ENCODE data around the gene PSME4.
"Not testable (repeated sequence)": the region's sequence is repeated elsewhere in the genome, so short reads cannot be mapped to it uniquely, and the experiment has no call there.

Gene PSME4

DNA sequence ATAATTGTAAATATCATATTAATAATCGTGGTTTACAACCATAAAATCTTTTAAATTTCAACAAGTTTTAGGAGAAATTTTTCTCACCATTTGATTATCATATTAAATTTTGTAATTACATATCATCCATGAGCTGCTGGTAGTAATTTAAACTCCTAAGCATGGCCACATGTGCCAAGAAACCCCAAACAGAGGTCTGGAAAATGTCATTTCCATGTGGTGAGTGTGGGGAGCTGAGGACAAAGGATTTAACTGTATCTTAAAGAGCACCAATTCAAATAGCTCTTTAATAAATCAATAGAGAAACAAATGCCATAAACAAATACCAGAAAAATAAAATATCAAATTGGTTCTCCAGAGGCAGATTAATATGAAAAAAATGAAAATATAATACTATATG is 26.3 kb downstream of the PSME4 start:
- POLR2A ChIA-PET, result no interaction called here
- DNase-seq (ENCODE audit: extremely low spot score), result no peak
- TF ChIP-seq, protein P1, sequence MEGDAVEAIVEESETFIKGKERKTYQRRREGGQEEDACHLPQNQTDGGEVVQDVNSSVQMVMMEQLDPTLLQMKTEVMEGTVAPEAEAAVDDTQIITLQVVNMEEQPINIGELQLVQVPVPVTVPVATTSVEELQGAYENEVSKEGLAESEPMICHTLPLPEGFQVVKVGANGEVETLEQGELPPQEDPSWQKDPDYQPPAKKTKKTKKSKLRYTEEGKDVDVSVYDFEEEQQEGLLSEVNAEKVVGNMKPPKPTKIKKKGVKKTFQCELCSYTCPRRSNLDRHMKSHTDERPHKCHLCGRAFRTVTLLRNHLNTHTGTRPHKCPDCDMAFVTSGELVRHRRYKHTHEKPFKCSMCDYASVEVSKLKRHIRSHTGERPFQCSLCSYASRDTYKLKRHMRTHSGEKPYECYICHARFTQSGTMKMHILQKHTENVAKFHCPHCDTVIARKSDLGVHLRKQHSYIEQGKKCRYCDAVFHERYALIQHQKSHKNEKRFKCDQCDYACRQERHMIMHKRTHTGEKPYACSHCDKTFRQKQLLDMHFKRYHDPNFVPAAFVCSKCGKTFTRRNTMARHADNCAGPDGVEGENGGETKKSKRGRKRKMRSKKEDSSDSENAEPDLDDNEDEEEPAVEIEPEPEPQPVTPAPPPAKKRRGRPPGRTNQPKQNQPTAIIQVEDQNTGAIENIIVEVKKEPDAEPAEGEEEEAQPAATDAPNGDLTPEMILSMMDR (IDR thresholded peaks at IDR 0.05; ENCODE audit: control extremely low read depth, extremely low read depth, low read depth, missing control alignments), result no peak
- CTCF ChIA-PET, result interaction anchor here (0.9 to 2.1 kb wide), 6 partner anchors 10 to 19 kb away, joined by 3 to 7 read pairs (median 6); no protein-coding TSS in a partner anchor

DNA sequence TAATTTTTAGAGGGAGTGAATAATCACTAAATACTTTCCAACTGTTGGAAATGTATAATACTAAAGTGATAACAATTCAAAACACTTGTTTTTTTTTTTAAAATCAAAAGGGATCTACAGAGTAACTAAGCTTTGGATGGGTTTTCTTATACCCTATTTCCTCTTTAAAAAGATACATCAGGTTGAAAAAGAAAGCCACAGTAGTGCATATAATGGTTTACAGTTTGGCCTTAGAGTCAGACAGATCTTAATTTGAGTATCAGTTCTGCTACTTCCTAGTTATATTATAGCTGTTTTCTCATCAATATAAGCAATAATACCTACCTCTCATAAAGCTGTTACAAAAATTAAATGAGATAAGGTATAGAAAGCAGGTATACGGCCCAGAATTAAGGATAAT is 28.5 kb downstream of the PSME4 start:
- ChIA-PET POLR2A (no interaction called here), CTCF (interaction anchor here (1.0 to 1.9 kb wide), 2 partner anchors 10 to 28 kb away, joined by 3 to 4 read pairs; no protein-coding TSS in a partner anchor)
- TF ChIP-seq, protein P1 (IDR thresholded peaks at IDR 0.05; ENCODE audit: control extremely low read depth, extremely low read depth, low read depth, missing control alignments), result no peak
- DNase-seq (ENCODE audit: extremely low spot score), result no peak

DNA sequence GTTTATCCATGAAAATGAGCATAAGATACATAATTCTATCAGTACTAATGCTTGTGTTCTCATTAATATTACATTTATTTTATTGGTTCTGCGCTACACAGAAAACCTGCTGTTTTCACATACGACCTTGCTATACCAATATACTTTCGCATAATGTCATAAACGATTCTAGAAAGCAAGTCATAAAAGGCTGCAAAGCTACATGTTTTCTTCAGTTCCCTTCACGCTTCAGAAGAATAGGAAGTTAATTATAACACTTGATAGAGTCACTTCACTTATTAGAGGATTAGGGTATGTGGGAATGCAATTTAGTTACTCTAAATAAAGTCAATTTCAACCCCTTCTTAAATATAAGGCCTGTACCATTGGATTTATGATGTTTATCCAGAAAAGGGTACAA is 29.0 kb downstream of the PSME4 start:
- CTCF ChIA-PET, result interaction anchor here (1.0 kb wide), 1 partner anchor 28 kb away, joined by 3 read pairs; no protein-coding TSS in a partner anchor
- POLR2A ChIA-PET, result no interaction called here
- peak; percentile 21 for DNase-seq (ENCODE audit: extremely low spot score)
- TF ChIP-seq, protein P1 (IDR thresholded peaks at IDR 0.05; ENCODE audit: control extremely low read depth, extremely low read depth, low read depth, missing control alignments), result no peak

DNA sequence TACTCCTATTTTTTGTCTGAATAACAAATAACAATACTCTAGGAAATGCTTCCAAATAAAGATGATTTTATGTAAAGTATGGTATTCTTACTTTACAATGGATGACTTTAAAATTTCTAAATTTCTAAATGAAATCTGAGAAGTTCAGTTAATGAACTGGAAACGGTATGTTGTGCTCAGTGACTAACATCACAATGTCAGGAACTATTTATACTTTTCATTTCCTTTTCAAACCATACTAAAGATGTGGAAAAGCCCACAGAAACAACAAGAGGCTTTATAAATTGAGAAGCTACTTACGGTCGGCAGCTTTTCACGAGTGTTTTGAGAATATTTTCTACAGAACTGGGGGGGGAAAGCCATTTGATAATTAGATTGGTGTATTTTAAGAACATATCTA is 31.1 kb downstream of the PSME4 start:
- POLR2A ChIA-PET, result no interaction called here
- CTCF ChIA-PET, result interaction anchor here (1.8 kb wide), 1 partner anchor 167 kb away, joined by 4 read pairs; no protein-coding TSS in a partner anchor
- TF ChIP-seq, protein P1 (IDR thresholded peaks at IDR 0.05; ENCODE audit: control extremely low read depth, extremely low read depth, low read depth, missing control alignments), result no peak
- DNase-seq (ENCODE audit: extremely low spot score), result no peak

DNA sequence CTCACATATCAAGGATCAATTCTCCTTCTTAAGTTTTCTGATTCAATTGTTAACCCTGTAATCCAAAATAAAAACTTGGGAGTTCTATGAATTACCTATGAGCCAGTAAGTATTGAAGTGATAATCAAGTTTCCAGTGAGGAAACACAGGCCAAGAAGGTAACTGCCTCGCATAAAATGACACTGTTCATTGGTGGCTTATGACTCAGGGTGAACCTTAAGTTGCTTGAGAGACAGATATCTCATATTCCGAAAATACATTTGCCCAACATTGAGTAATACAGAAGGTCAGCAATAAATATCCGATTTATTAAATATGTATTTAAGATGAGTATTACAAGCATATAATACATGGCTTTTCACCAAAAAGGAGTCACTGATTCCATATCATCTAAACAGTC is 31.9 kb downstream of the PSME4 start:
- ChIA-PET CTCF (interaction anchor here (1.3 kb wide), 1 partner anchor 14 kb away, joined by 3 read pairs; no protein-coding TSS in a partner anchor), POLR2A (no interaction called here)
- DNase-seq (ENCODE audit: extremely low spot score), result no peak
- TF ChIP-seq, protein P1 (IDR thresholded peaks at IDR 0.05; ENCODE audit: control extremely low read depth, extremely low read depth, low read depth, missing control alignments), result no peak

DNA sequence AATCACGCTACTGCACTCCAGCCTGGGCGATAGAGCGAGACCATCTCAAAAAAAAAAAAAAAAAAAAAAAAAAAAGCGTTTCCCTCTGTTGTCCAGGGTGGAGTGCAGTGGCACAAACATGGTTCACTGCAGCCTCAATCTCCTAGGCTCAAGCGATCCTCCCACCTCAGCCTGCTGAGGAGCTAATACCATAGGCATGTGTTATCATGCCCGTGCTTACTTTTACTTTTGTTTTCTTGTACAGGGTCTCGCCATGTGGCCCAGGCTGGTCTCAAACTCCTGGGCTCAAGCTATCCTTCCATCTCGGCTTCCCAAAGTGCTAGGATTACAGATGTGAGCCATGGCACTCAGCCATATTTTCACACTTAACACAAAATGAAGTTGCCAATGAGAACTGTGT is 37.5 kb downstream of the PSME4 start:
- CTCF ChIA-PET, result interaction anchor here (1.3 to 2.4 kb wide), 5 partner anchors 8 to 123 kb away, joined by 3 to 7 read pairs (median 4); no protein-coding TSS in a partner anchor

DNA sequence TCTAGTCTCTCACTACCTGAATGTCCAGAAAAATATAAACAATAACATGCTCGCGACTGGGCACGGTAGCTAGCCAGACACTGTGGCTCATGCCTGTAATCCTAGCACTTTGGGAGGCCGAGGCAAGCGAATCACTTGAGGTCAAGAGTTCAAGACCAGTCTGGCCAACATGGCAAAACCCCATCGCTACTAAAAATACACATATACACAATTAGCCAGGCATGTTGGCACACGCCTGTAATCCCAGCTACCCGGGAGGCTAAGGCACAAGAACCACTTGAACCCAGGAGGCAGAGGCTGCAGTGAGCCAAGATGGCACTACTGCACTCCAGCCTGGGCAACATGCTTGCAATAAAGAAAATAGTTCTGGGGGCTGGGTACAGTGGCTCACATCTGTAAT is 44.5 kb downstream of the PSME4 start:
- POLR2A ChIA-PET; DNase-seq (ENCODE audit: extremely low spot score): not testable (repeated sequence)
- CTCF ChIA-PET, result interaction anchor here (1.0 to 2.2 kb wide), 4 partner anchors 8 to 21 kb away, joined by 3 to 7 read pairs (median 4); no protein-coding TSS in a partner anchor

More for the DNA sequence above, 37.5 kb downstream of the PSME4 start:
- POLR2A ChIA-PET, result no interaction called here
- TF ChIP-seq, protein P1 (IDR thresholded peaks at IDR 0.05; ENCODE audit: control extremely low read depth, extremely low read depth, low read depth, missing control alignments), result no peak
- no peak for DNase-seq (ENCODE audit: extremely low spot score)
